PC-3 (cell line): ENCODE measurements around the gene AP1S1. TPM values are rescaled to one million over a fixed set of nuclear protein-coding genes. Genes with fewer than 3 reads are reported as not detected.

Source experiments
- ATAC-seq: fragments of 200-7000 bp; cut with Tn5 transposase; 2 replicates; pipeline ENCODE4 v1.9.1; 2020; ENCODE audit warnings: mild to moderate bottlenecking, moderate library complexity
- BruUV-seq: library from RNA; stranded (reverse); fragments of 400-500 nt; replicated peaks from 2 replicates; lab custom pipeline; 2021; lab: Mats Ljungman, UMichigan
- CTCF ChIA-PET: fragments of 300-600 bp; sonication (Branson Sonifier 250); formaldehyde crosslinking; loops from one replicate; lab custom pipeline; 2022; ENCODE audit warnings: antibody characterized with exemption; lab: Charles Lee
- POLR2A ChIA-PET: fragments of 300-600 bp; sonication (Branson Sonifier 250); formaldehyde crosslinking; loops from one replicate; lab custom pipeline; 2022; ENCODE audit warnings: antibody characterized with exemption; ENCODE audit not compliant: unreplicated experiment; lab: Charles Lee
- DNase-seq: peaks from one replicate; pipeline ENCODE4 v3.0.0-alpha.2; 2015
- H2AFZ ChIP-seq: fragments of 300-600 bp; sonication (generic); 2 replicates; pipeline ENCODE4 v1.6.0; 2016; ENCODE audit warnings: antibody characterized with exemption, low read length
- H3F3A ChIP-seq: fragments of 300-600 bp; sonication (generic); one replicate; pipeline ENCODE4 v1.6.0; 2017; ENCODE audit warnings: antibody characterized with exemption, low read length, control low read depth, mild to moderate bottlenecking; ENCODE audit not compliant: unreplicated experiment
- H3K27ac ChIP-seq: fragments of 300-600 bp; sonication (generic); 2 replicates; pipeline ENCODE4 v1.5.1; 2016; ENCODE audit warnings: mild to moderate bottlenecking, low read length
- H3K27me3 ChIP-seq: fragments of 300-600 bp; sonication (generic); 2 replicates; pipeline ENCODE4 v1.6.1; 2016; ENCODE audit warnings: low read length, mixed read lengths
- H3K36me3 ChIP-seq: fragments of 300-600 bp; sonication (generic); 2 replicates; pipeline ENCODE4 v1.6.1; 2016; ENCODE audit warnings: low read depth, mixed run types, low read length, mixed read lengths
- H3K4me1 ChIP-seq: fragments of 300-600 bp; sonication (generic); 2 replicates; pipeline ENCODE4 v1.5.1; 2016; ENCODE audit warnings: low read length; ENCODE audit not compliant: insufficient read depth
- H3K4me2 ChIP-seq: fragments of 300-600 bp; sonication (generic); 2 replicates; pipeline ENCODE4 v1.6.0; 2016; ENCODE audit warnings: low read length
- H3K4me3 ChIP-seq: fragments of 300-600 bp; sonication (generic); 2 replicates; pipeline ENCODE4 v1.5.1; 2016; ENCODE audit warnings: mild to moderate bottlenecking, low read length, mixed read lengths
- H3K79me2 ChIP-seq: fragments of 300-600 bp; sonication (generic); 2 replicates; pipeline ENCODE4 v1.6.1; 2017; ENCODE audit warnings: low read length, mixed read lengths
- H3K9ac ChIP-seq: fragments of 300-600 bp; sonication (generic); 2 replicates; pipeline ENCODE4 v1.6.0; 2016; ENCODE audit warnings: mild to moderate bottlenecking, low read length
- H3K9me2 ChIP-seq: fragments of 300-600 bp; sonication (generic); replicated peaks from 2 replicates; pipeline ENCODE4 v1.6.1; 2016; ENCODE audit warnings: mixed run types, low read length, mixed read lengths
- H3K9me3 ChIP-seq: fragments of 300-600 bp; sonication (generic); 2 replicates; pipeline ENCODE4 v1.6.1; 2016; ENCODE audit warnings: low read length, mixed read lengths
- H4K20me1 ChIP-seq: fragments of 300-600 bp; sonication (generic); 2 replicates; pipeline ENCODE4 v1.6.1; 2016; ENCODE audit warnings: low read length, mixed read lengths
- EZH2 ChIP-seq: fragments of 300-600 bp; sonication (generic); IDR thresholded peaks from one replicate; pipeline ENCODE4 v1.6.1; 2017; ENCODE audit warnings: antibody characterized with exemption, mild to moderate bottlenecking, low read length; ENCODE audit not compliant: unreplicated experiment
- EZH2phosphoT487 ChIP-seq: fragments of 300-600 bp; sonication (generic); IDR thresholded peaks from 2 replicates; pipeline ENCODE4 v1.6.1; 2018; ENCODE audit warnings: mild to moderate bottlenecking, antibody characterized with exemption, low read length, borderline replicate concordance
- intact Hi-C: fragments of 100-400 bp; cut with micrococcal nuclease; formaldehyde crosslinking; loops from 2 replicates; pipeline ENCODE4 v1.9.0; 2023
- total RNA-seq: library from RNA; depleted of rRNA; stranded (reverse); fragments of >200 nt; gene quantifications from 2 replicates; pipeline ENCODE4 v1.2.3, GENCODE V29; 2014
- TF ChIP-seq, protein P1 (sequence below): fragments of 300-600 bp; sonication (generic); conservative IDR thresholded peaks from 2 replicates; pipeline ENCODE4 v1.5.1; 2017; ENCODE audit warnings: antibody characterized with exemption, low read depth, mild to moderate bottlenecking, low read length

AP1S1 gene
- total RNA-seq, 1 experiment from 2014 or later, result 190 TPM

DNA sequence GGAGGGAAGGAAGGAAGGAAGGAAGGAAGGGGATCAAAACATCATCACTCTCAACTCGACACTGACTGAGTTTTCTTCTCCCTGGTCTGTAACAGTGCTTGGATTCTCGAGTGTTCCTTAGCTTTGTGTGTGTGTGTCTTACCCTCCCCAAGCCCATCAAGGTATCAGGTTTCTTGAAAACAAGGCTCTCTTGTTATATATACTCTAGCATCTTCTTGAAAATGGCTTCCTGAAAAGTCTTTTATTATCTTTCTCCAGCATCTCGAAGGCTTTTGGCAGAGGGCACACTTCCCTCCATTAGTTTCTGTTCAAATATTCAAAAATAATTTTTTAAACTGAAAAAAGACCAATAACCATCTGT lies 14.0 kb upstream of the AP1S1 start:
- TF ChIP-seq EZH2 (no peak), EZH2phosphoT487 (no peak)
- TF ChIP-seq, protein P1, sequence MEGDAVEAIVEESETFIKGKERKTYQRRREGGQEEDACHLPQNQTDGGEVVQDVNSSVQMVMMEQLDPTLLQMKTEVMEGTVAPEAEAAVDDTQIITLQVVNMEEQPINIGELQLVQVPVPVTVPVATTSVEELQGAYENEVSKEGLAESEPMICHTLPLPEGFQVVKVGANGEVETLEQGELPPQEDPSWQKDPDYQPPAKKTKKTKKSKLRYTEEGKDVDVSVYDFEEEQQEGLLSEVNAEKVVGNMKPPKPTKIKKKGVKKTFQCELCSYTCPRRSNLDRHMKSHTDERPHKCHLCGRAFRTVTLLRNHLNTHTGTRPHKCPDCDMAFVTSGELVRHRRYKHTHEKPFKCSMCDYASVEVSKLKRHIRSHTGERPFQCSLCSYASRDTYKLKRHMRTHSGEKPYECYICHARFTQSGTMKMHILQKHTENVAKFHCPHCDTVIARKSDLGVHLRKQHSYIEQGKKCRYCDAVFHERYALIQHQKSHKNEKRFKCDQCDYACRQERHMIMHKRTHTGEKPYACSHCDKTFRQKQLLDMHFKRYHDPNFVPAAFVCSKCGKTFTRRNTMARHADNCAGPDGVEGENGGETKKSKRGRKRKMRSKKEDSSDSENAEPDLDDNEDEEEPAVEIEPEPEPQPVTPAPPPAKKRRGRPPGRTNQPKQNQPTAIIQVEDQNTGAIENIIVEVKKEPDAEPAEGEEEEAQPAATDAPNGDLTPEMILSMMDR, result no peak
- H3K9ac ChIP-seq, result no peak overlapping the region
- H3K27me3 ChIP-seq, result no peaks in the 10 kb centered on the region
- H4K20me1 ChIP-seq, result no peaks in the 10 kb centered on the region
- ATAC-seq, result peak; percentile 10; the same call in 1 of the 2 replicates
- H3K9me3 ChIP-seq, result no peaks in the 10 kb centered on the region
- no peak overlapping the region for H3K4me3 ChIP-seq
- POLR2A ChIA-PET, result interaction anchor here (0.6 kb wide), 1 partner anchor 39 kb away, joined by 3 read pairs; no protein-coding TSS in a partner anchor
- H3K9me2 ChIP-seq, result no peaks in the 10 kb centered on the region
- CTCF ChIA-PET, result interaction anchor here (1.7 kb wide), 1 partner anchor 52 kb away, joined by 7 read pairs; no protein-coding TSS in a partner anchor
- H2AFZ ChIP-seq, result 0 out of 2 replicates have a peak overlapping the region, but pooled peaks have one; percentile 43
- H3K4me2 ChIP-seq, result 0 out of 2 replicates have a peak overlapping the region, but pooled peaks have one; percentile 7
- intact Hi-C loops, result no loop called here
- BruUV-seq, result no TSS peak
- H3F3A ChIP-seq, result peaks cover 7% of the 10 kb centered on the region
- no peaks in the 10 kb centered on the region for H3K36me3 ChIP-seq
- peak overlapping the region; percentile 57 for H3K27ac ChIP-seq
- peaks cover 36% of the 10 kb centered on the region for H3K4me1 ChIP-seq
- peak; percentile 30 for DNase-seq
- no peaks in the 10 kb centered on the region for H3K79me2 ChIP-seq

DNA sequence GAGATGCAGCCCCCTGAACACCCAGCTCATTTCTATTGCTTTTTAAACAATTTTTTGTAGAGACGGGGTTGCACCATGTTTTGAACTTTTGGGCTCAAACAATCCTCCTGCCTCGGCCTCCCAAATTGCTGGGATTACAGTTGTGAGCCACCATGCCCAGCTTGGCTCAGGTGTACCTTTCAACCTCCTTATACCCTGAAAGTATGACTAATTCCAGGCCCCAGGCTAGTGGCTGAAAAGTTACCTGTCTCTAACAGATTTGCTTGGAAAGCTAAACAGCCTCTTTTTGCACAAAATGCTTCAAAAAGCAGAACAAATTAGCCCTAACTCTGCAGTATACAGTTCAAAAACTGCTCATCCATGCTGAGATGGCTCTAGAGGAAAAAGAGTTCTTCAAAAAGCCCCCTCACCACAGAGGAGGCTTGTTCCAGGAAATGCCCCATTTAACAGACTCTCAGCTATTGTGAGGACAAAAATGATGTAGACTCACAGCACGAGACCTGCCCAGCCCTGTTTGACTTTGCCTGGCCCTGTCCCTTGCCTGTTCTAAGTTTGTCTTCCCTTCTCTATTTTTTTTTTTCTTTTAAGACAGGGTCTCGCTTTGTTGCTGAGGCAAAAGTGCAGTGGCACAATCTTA lies 13.4 kb upstream of the AP1S1 start:
- Histone ChIP-seq H2AFZ (peak overlapping the region; percentile 43; the same call in 1 of the 2 replicates), H3K36me3 (no peaks in the 10 kb centered on the region), H3K9me2 (no peaks in the 10 kb centered on the region), H3K4me2 (peak overlapping the region; percentile 7; the same call in 1 of the 2 replicates), H3K4me3 (no peak overlapping the region), H4K20me1 (no peaks in the 10 kb centered on the region), H3K9me3 (no peaks in the 10 kb centered on the region), H3K27ac (peak overlapping the region; percentile 57), H3K9ac (no peak overlapping the region), H3K4me1 (peaks cover 36% of the 10 kb centered on the region), H3K79me2 (no peaks in the 10 kb centered on the region), H3K27me3 (no peaks in the 10 kb centered on the region), H3F3A (peaks cover 7% of the 10 kb centered on the region)
- ChIA-PET CTCF (interaction anchor here (1.7 kb wide), 1 partner anchor 52 kb away, joined by 7 read pairs; no protein-coding TSS in a partner anchor), POLR2A (interaction anchor here (0.6 to 0.7 kb wide), 2 partner anchors 40 to 162 kb away, joined by 3 to 9 read pairs; no protein-coding TSS in a partner anchor)
- BruUV-seq, result no TSS peak
- DNase-seq, result peak; percentile 65
- intact Hi-C loops, result no loop called here
- no peak for ATAC-seq
- TF ChIP-seq EZH2 (no peak), EZH2phosphoT487 (no peak)
- TF ChIP-seq, protein P1, result no peak
